CD4-positive, alpha-beta T cell treated with Interleukin-17A for 4 hours (primary cell): Measurements from ENCODE around the gene NFIC.
"Not testable (repeated sequence)": the region's sequence is repeated elsewhere in the genome, so short reads cannot be mapped to it uniquely, and the experiment has no call there.

Source experiments
- DNase-seq: peaks from one replicate; pipeline ENCODE4 v3.0.0-alpha.2; 2020; ENCODE audit warnings: mixed read lengths

The NFIC gene

GRCh38 chr19:3496392-3497273, 130.2 kb downstream of the NFIC start:
- no peak for DNase-seq

GRCh38 chr19:3497757-3498520, 131.6 kb downstream of the NFIC start:
- no peak for DNase-seq

- DNase-seq, result no peak
Observed at GRCh38 chr19:3499738-3500428, 133.5 kb downstream of the NFIC start.

- DNase-seq, result peak; percentile 97
Observed at GRCh38 chr19:3500429-3501101, 134.2 kb downstream of the NFIC start, which contains the start of gene DOHH. DOHH (minus strand) TSS chr19:3500674; CDS start chr19:3496814, 3,860 bp downstream.

GRCh38 chr19:3501780-3502179, 135.4 kb downstream of the NFIC start:
- no peak for DNase-seq

- no peak for DNase-seq
Observed at GRCh38 chr19:3503036-3503572, 136.7 kb downstream of the NFIC start.

GRCh38 chr19:3504735-3505134, 138.4 kb downstream of the NFIC start:
- DNase-seq, result no peak

GRCh38 chr19:3505598-3506383, 139.4 kb downstream of the NFIC start, which contains the start of gene FZR1:
FZR1 (plus strand) TSS chr19:3506311; CDS start chr19:3522990, 16,679 bp downstream.
- peak; percentile 100 for DNase-seq

- DNase-seq, result peak; percentile 33
Observed at GRCh38 chr19:3506384-3507340, 140.3 kb downstream of the NFIC start.

- peak; percentile 69 for DNase-seq
Observed at GRCh38 chr19:3507371-3508120, 141.2 kb downstream of the NFIC start.

- not testable (repeated sequence) for DNase-seq
Observed at GRCh38 chr19:3508121-3508661, 141.8 kb downstream of the NFIC start.

GRCh38 chr19:3508771-3509535, 142.6 kb downstream of the NFIC start:
- no peak for DNase-seq

- no peak for DNase-seq
Observed at GRCh38 chr19:3509566-3509989, 143.2 kb downstream of the NFIC start.

- DNase-seq, result no peak
Observed at GRCh38 chr19:3510727-3511126, 144.3 kb downstream of the NFIC start.

- no peak for DNase-seq
Observed at GRCh38 chr19:3511506-3512251, 145.3 kb downstream of the NFIC start.

GRCh38 chr19:3512562-3513228, 146.3 kb downstream of the NFIC start:
- DNase-seq, result no peak
